NCI-H345 treated with DMSO at 0.1 percent for 48 hours (cell line): ENCODE data around the gene UVRAG.
A peak's percentile ranks its signal among the peaks of the same experiment; 100 is the strongest.
"Not testable (repeated sequence)": the region's sequence is repeated elsewhere in the genome, so short reads cannot be mapped to it uniquely, and the experiment has no call there.

Experiments used
- DNase-seq: peaks from one replicate; lab custom pipeline; 2025; ENCODE audit not compliant: unreplicated experiment; lab: John Stamatoyannopoulos, UW

UVRAG gene

GRCh38 chr11:76048763-76049162 is 233.8 kb downstream of the UVRAG start:
- no peak for DNase-seq

DNA sequence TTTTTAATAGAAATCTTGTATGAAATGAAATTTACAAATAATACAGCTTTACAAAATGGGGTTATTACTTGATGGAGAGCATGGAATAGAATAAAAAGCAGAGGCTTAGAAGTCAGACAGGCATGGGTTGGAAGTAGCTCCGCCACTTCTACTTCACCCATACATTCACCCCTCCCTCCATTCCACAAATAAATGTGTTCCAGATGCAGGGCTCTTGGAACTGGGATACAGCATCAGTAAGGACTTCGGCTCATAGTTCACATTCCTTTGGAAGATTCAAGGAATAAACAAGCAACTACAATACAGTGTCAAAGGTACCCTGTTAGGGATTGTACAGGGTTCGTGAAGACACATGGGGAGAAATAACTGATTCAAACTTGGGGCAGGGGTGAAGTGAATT is 234.5 kb downstream of the UVRAG start:
- no peak for DNase-seq

DNA sequence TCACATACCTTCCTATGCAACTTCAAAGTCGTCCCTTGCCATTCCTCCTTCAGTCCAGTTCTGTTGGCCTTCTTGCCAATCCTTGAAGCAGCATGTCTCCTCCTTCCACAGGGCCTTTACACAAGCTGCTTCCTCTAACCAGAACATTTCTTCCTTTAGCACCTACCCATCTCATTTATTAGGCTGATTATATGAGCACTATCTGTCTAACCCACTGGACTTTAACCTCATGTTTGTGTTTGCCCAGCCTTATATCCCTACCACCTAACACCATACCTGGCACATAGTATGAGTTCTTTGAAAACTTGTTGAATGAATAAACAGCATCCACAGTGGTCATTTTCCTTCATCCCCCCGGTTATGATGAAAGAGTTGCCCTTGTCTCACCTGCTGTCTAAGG is 236.9 kb downstream of the UVRAG start:
- DNase-seq, result no peak

DNA sequence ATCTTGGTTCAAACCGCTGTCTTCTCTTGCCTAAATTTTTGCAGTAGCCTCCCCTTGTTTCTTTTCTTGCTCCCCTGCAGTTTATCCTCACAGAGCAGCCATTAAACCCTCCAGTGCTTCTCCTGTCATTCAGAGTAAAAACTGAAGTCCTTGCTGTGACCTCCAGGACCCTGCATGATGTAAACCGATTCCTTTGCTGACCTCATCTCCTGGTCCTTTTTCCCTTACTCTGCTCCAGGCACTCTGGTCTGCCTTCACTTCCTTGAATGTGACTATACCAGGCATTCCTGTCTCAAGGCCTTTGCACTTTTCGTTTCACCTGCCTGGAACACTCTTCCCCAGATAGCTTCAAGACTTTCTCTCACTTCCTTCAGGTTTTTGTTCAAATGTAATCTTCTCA is 239.3 kb downstream of the UVRAG start:
- no peak for DNase-seq

DNA sequence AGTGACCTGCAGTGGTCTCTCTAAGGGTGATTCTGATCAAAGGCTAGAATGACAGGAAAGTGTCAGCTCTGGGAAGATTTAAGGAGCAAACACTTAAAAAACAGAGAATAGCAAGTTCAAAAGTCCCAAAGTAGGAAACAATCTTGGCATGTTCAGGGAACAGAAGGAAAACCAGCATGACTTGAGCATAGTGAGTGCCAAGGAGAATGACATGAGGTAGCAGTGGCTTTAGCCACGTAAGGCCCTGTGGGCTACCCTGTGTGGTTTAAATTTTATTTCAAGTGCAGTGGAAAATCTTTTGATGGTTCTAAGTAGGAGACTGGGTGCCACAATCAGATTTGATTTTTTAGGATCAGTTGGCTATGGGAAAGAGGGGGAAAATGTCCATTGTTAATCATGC is 241.9 kb downstream of the UVRAG start:
- no peak for DNase-seq

GRCh38 chr11:76060475-76061036 is 245.5 kb downstream of the UVRAG start:
- not testable (repeated sequence) for DNase-seq

- DNase-seq, result no peak
Observed at GRCh38 chr11:76062733-76063132, 247.7 kb downstream of the UVRAG start.

DNA sequence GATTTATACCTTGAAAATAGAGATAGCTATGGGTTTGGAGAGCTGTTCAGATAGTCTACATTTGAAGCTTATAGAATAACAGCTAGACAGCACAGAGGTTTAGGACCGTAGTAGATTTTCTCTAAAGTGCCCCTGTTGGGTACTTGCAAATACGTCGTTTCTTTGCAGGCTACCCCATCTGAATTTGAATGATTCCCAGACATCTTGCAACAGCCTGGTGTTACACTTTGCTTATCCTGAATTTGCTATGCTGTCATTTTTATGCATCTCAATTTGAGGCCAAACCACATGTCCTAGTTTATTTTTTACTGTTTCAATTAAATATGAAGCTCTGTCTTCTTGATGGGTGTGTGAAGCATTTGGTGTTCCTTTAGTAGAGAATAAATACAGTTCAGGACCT is 249.2 kb downstream of the UVRAG start:
- DNase-seq, result no peak

- no peak for DNase-seq
Observed at GRCh38 chr11:76067099-76067498, 252.1 kb downstream of the UVRAG start.

- DNase-seq, result no peak
Observed at GRCh38 chr11:76069001-76069400, 254.0 kb downstream of the UVRAG start.

DNA sequence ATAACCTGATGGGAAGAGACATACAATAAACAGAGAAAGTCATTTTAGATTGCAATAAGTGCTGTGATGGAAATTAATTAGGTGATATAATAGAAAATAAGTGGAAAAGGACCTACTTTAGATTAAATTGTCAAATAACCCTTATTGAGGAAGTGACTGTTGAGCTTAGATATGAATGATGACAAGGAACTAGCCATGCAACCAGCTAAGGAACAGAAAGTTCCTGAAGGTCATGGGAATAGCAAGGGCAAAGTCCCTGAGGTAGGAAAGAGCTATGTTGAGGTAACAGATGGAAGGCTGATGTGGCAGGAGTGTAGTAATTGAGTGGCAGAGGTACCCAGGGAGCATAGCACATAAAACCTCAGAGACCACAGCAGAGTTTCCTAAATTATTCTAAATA is 256.1 kb downstream of the UVRAG start:
- DNase-seq, result no peak

GRCh38 chr11:76073724-76074123 is 258.7 kb downstream of the UVRAG start:
- no peak for DNase-seq

- DNase-seq, result peak; percentile 7
Observed at GRCh38 chr11:76074148-76075095, 259.4 kb downstream of the UVRAG start.

GRCh38 chr11:76075716-76076115 is 260.7 kb downstream of the UVRAG start:
- DNase-seq, result no peak

DNA sequence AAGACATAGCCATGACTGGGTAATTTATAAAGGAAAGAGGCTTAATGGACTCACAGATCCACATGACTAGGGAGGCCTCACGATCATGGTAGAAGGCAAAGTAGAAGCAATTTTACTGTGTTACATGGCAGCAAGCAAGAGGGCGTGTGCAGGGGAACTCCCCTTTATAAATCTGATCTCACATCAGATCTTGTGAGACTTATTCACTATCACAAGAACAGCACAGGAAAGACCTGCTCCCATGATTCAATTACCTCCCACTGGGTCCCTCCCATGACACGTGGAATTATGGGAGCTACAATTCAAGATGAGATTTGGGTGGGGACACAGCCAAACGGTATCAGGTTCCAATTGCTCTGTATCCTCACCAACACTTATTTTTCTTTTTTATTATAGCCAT is 261.2 kb downstream of the UVRAG start:
- DNase-seq, result not testable (repeated sequence)

GRCh38 chr11:76076749-76077148 is 261.7 kb downstream of the UVRAG start:
- DNase-seq, result no peak

DNA sequence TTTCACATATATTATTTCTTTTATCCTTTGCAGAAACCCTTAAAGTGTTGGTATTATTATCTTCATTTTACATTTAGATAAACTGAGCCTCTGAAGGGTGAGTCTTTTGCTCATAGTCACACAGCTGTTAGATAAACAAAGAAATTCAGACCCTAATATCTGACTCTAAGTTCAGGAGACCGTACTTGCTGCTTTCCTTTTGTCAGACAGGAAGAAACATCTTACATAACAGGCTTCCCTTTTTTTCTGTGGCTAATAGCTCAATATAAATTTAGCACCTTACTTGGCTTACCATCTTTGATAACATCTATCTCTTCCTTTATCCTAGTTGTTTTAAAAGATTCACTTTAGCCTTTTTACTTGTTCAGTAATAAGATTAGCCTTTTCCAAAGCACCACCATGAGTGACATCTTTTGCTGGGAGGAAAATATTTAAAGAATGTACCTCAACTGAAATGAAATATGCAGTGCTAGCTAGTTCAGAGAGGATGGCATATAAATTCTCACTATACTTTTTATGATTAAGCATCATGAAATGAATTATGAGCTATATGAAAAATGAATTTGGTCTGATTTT is 262.7 kb downstream of the UVRAG start:
- no peak for DNase-seq

- not testable (repeated sequence) for DNase-seq
Observed at GRCh38 chr11:76081084-76081483, 266.1 kb downstream of the UVRAG start.

DNA sequence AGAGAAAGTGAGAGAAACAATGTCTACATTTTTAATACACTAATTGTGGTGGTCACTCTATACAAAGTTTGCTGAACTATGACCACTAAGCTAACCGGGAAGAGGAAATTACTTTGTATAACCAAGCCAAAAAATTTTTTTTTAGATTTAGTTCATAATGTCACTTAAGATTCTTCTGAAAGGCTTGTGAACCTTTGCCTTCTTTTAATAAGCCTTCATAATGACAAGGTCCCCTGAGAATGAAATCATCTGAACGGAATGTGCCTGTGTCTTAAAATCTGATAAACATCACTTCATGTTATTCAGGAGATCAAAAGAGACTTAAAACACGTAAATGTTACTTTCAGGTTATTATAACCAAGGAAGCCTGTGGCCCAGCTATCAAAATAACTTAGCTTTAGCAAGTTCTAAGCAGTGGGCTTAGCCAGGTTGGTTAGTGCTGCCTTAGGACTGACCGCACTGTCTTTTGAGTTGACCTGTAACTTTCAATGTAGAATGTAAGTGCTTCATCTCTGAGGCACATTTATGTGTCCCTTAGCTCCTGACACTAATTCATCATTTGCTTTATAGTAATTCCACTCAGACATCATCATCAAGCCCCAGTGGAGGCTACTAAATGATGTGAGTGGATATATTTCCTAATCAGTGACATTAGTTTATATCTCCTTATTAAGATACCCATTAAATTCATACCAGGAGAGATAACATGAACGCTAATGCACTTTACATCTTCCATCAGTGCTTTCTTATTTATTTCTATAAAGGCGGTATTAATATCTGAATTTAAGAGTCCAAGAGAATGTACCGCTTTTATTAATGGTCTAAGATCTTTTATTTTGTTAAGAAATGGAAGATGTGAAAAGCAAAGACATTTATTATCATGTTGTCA is 268.8 kb downstream of the UVRAG start:
- DNase-seq, result no peak

GRCh38 chr11:76085270-76085669 is 270.3 kb downstream of the UVRAG start:
- no peak for DNase-seq
